Lower leg skin (tissue), 4 donors: ENCODE data around the gene HARBI1. TPM values are rescaled to one million over a fixed set of nuclear protein-coding genes. Genes with fewer than 3 reads are reported as not detected.

Experiments
- DNase-seq, 2 donors: peaks; one replicate each; pipeline ENCODE4 v3.0.0-alpha.2; 2019; ENCODE audit warnings: low spot score in 2 of 2
- H3K4me3 ChIP-seq: fragments of 200-600 bp; sonication (generic); 2 replicates; pipeline ENCODE4 v1.5.1; 2017; ENCODE audit warnings: mild to moderate bottlenecking, low read depth; ENCODE audit not compliant: poor library complexity, severe bottlenecking
- CTCF ChIP-seq, 3 donors: fragments of 450-650 bp; IDR thresholded peaks; one replicate each; pipeline ENCODE4 v1.5.1; 2016; ENCODE audit warnings: antibody characterized with exemption in 3 of 3, mild to moderate bottlenecking in 3 of 3, moderate library complexity in 2 of 3
- POLR2A ChIP-seq, 2 donors: fragments of 450-650 bp; IDR thresholded peaks; one replicate each; pipeline ENCODE4 v1.6.1; 2016 to 2017; ENCODE audit warnings: antibody characterized with exemption in 2 of 2, mild to moderate bottlenecking in 1 of 2, moderate library complexity in 1 of 2
- WGBS, 2 donors: methylation state at CpG; one replicate each; pipeline ENCODE4 v1.1.5; 2018; 5-methylcytosine and 5-hydroxymethylcytosine counted together
- intact Hi-C: fragments of 100-400 bp; cut with DNase I; formaldehyde crosslinking; loops from one replicate; pipeline ENCODE4 v1.15.0; 2023; ENCODE audit warnings: low total_unique reads
- total RNA-seq, 4 donors: library from RNA; depleted of rRNA; stranded (reverse); fragments of >200 nt; gene quantifications; one replicate each; pipeline ENCODE4 v1.1.0, GENCODE V29; 2016

HARBI1 gene
- total RNA-seq, result 1 to 10 TPM; 3.0 to 6.5 (median 4.8) TPM

GRCh38 chr11:46617134-46617971 is at the start of gene HARBI1, which contains the start of gene ATG13:
Gene HARBI1, minus strand, starts transcription at chr11:46617227. Its CDS starts 990 bp downstream, at chr11:46616237.
Gene ATG13, plus strand, starts transcription at chr11:46617553. Its CDS starts 26,739 bp downstream, at chr11:46644292.
- DNase-seq, result peak; percentile 75 to 96
- 0 to 1% methylated on average over 65 to 68 of the region's 72 CpGs for WGBS, 2 donors
- intact Hi-C loops, result loop anchor here (10.0 kb wide), 1 partner anchor 53 kb away; no protein-coding TSS in a partner anchor
- TF ChIP-seq CTCF (IDR thresholded peaks at IDR 0.05) (peak in 1 of 3 donors; percentile 62), POLR2A (IDR thresholded peaks at IDR 0.05) (no peak)
- H3K4me3 ChIP-seq, result peak within 1 kb of the TSS; percentile 100

GRCh38 chr11:46666516-46666915 is 49.5 kb upstream of the HARBI1 start:
- intact Hi-C loops, result no loop called here
- H3K4me3 ChIP-seq, result no peak overlapping the region
- peak in 1 of 2 donors; percentile 36 for DNase-seq
- WGBS, 2 donors, result 59 to 61% methylated on average over 5 of the region's 5 CpGs
- TF ChIP-seq CTCF (IDR thresholded peaks at IDR 0.05), result no peak
- TF ChIP-seq POLR2A (IDR thresholded peaks at IDR 0.05), result no peak

GRCh38 chr11:46665356-46665755 is 48.3 kb upstream of the HARBI1 start:
- peak in 1 of 2 donors; percentile 76 for DNase-seq
- intact Hi-C loops, result no loop called here
- 57 to 69% methylated on average over 1 of the region's 1 CpG for WGBS, 2 donors
- no peak for TF ChIP-seq POLR2A (IDR thresholded peaks at IDR 0.05)
- TF ChIP-seq CTCF (IDR thresholded peaks at IDR 0.05), result no peak
- no peak overlapping the region for H3K4me3 ChIP-seq

- no peak for DNase-seq
- intact Hi-C loops, result no loop called here
- 67 to 72% methylated on average over 6 of the region's 6 CpGs for WGBS, 2 donors
- H3K4me3 ChIP-seq, result no peak overlapping the region
- no peak for TF ChIP-seq POLR2A (IDR thresholded peaks at IDR 0.05)
- no peak for TF ChIP-seq CTCF (IDR thresholded peaks at IDR 0.05)
These were observed 47.6 kb upstream of the HARBI1 start for GRCh38 chr11:46664612-46665011.

- WGBS, 2 donors, result 88 to 89% methylated on average over 4 of the region's 4 CpGs
- DNase-seq, result no peak
- H3K4me3 ChIP-seq, result no peak overlapping the region
- TF ChIP-seq CTCF (IDR thresholded peaks at IDR 0.05) (no peak), POLR2A (IDR thresholded peaks at IDR 0.05) (no peak)
- intact Hi-C loops, result no loop called here
These were observed 46.4 kb upstream of the HARBI1 start for GRCh38 chr11:46663277-46663940.
